Naive thymus-derived CD8-positive, alpha-beta T cell (primary cell): ENCODE results near the gene CATSPERZ. TPM values are rescaled to one million over a fixed set of nuclear protein-coding genes. Genes with fewer than 3 reads are reported as not detected.
A peak's percentile ranks its signal among the peaks of the same experiment; 100 is the strongest.

Experiments
- ATAC-seq, 2 donors: fragments of 150-1000 bp; cut with Tn5 transposase in 1 of 2; sonication (Bioruptor Pico), chemical (Tn5 transposase) in 1 of 2; 1 replicate in 1 of 2; 2 replicates in 1 of 2; pipeline ENCODE4 v1.10.0; 2021; ENCODE audit warnings: mild to moderate bottlenecking in 2 of 2, moderate library complexity in 2 of 2
- POLR2A ChIA-PET: fragments of 350-600 bp; sonication (Branson Sonifier 250); formaldehyde crosslinking; loops from one replicate; lab custom pipeline; 2021; ENCODE audit warnings: antibody characterized with exemption; lab: Charles Lee
- DNase-seq, 10 donors: peaks; one replicate each; pipeline versions ENCODE4 v3.0.0 to v3.0.0-alpha.2; 2020 to 2022
- H3K27ac Mint-ChIP-seq, 10 donors: one replicate each; pipeline ENCODE4 v1.8.0; 2020 to 2022; ENCODE audit warnings: mild to moderate bottlenecking in 10 of 10, mixed read lengths in 10 of 10, moderate library complexity in 4 of 10, inconsistent platforms in 1 of 10
- H3K27me3 Mint-ChIP-seq, 5 donors: one replicate each; pipeline ENCODE4 v1.8.0; 2021 to 2022; ENCODE audit warnings: mixed read lengths in 5 of 5
- H3K36me3 Mint-ChIP-seq, 3 donors: one replicate each; pipeline ENCODE4 v1.8.0; 2020 to 2022; ENCODE audit warnings: mixed read lengths in 3 of 3, mild to moderate bottlenecking in 2 of 3, inconsistent platforms in 1 of 3
- H3K4me1 Mint-ChIP-seq, 4 donors: one replicate each; pipeline ENCODE4 v1.8.0; 2021 to 2022; ENCODE audit warnings: mixed read lengths in 4 of 4
- H3K4me3 Mint-ChIP-seq, 10 donors: one replicate each; pipeline ENCODE4 v1.8.0; 2020 to 2022; ENCODE audit warnings: mild to moderate bottlenecking in 10 of 10, mixed read lengths in 10 of 10, moderate library complexity in 6 of 10, inconsistent platforms in 1 of 10
- H3K9me3 Mint-ChIP-seq, 9 donors: one replicate each; pipeline ENCODE4 v1.8.0; 2020 to 2022; ENCODE audit warnings: mixed read lengths in 9 of 9, mild to moderate bottlenecking in 3 of 9, inconsistent platforms in 1 of 9, moderate library complexity in 1 of 9
- polyA plus RNA-seq, 3 donors: library from polyadenylated mRNA; unstranded; fragments of 300-500 nt; fragmentation: Illumina TruSeq; gene quantifications; one replicate each; pipeline ENCODE4 v1.2.3, GENCODE V29; 2021
- total RNA-seq, 8 experiments: library from RNA in 2 of 8; stranded (reverse) in 2 of 8; gene quantifications; one replicate each; pipeline ENCODE4 v1.2.3 and lab custom pipeline; 2021 to 2026

CATSPERZ gene
- total and polyA plus RNA-seq, 5 experiments from 2014 or later = not detected

DNA sequence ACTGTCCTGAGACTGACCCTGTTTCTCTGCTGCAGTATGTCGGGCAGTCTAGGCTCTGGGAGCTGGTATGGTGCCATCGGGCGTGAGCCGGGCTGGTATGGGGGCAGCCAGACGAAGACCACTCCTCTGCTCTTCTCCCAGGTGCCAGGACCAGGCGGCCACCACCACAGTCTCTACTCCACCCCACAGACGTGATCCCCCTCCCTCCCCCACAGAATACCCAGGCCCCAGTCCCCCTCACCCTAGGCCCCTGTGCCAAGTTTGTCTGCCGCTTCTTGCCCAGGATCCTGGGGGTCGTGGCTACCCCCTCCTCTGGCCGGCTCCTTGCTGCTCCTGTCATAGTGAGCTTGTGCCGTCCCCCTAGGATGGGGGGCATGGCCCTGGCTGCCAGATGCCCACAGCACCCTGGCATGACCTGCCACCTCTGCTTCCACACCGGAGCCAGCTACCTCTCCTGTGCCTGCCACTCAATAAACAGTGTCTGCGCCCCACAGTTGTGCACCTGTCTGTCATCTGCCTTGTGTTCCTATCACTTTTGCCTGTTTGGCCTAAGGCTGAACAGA lies 11.1 kb upstream of the CATSPERZ start:
- ATAC-seq = no peak
- DNase-seq = peak in 1 of 10 donors; percentile 58
- Mint-ChIP-seq H3K27me3 (peaks cover 8 to 29% (median 17%) of the 10 kb centered on the region in 5 donors), H3K4me1 (peaks cover 5 to 26% (median 20%) of the 10 kb centered on the region in 4 donors), H3K27ac (peak overlapping the region in 2 of 10 donors; percentile 10 to 35), H3K9me3 (no peaks in the 10 kb centered on the region), H3K4me3 (peak overlapping the region in 1 of 10 donors; percentile 56), H3K36me3 (no peaks in the 10 kb centered on the region)
- POLR2A ChIA-PET = interaction anchor here (1.1 to 9.9 kb wide), 3 partner anchors 13 to 19 kb away, joined by 3 to 140 read pairs (median 5); no protein-coding TSS in a partner anchor

DNA sequence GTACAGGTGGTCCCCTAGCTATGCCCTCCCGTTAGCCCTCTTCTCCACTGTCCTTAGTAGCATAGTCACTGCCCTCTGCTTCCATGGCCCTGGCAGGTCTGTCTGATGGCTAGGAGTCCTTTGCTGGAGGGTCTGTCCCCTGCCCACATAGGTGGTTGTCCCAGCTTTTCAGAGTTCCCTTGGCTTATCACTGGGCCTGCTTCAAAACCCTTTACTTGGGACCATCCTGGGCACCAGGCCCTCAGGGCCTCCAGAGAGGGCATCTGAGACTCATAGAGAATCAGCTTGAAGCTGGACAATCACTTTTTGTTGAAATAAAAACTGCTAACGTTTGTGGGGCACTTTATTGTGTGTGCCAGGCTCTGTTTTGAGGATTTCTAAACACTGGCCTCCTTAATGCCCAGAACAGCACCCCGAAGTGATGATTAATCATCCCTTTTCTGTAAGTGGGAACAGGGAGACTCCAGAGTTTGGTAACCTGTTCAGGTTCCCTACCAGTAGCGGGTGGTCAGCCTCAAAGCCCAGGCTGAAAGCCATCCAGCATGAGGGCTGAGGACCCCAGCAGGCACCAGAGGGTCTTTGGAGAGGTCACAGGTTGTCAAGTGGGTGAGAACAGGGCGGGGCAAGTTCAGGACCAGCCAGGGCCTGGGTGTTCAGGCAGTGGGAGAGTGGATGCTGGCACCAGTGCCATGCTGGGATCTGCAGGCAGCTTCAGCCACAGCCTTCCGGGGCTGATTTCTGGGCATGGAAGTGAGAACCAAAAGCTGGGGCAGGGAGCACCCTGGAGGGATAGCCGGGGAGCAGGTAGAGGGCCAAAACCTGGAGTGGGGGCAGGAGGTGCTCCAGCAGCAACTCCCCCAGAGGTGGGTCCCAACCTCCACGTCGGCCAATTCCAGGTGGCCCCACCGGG lies 9.6 kb upstream of the CATSPERZ start:
- DNase-seq = no peak
- H3K9me3 Mint-ChIP-seq = no peaks in the 10 kb centered on the region
- H3K4me1 Mint-ChIP-seq = peaks cover 5 to 22% (median 19%) of the 10 kb centered on the region in 4 donors
- POLR2A ChIA-PET = interaction anchor here (0.6 to 9.9 kb wide), 5 partner anchors 12 to 74 kb away, joined by 3 to 140 read pairs (median 4); partner anchors contain the start of gene PPP1R14B
- peak overlapping the region; percentile 48 to 83 (median 74) for H3K4me3 Mint-ChIP-seq
- ATAC-seq = no peak
- peaks cover 15 to 45% (median 27%) of the 10 kb centered on the region in 5 donors for H3K27me3 Mint-ChIP-seq
- no peaks in the 10 kb centered on the region for H3K36me3 Mint-ChIP-seq
- H3K27ac Mint-ChIP-seq = peak overlapping the region in 3 of 10 donors; percentile 47 to 83 (median 66)

DNA sequence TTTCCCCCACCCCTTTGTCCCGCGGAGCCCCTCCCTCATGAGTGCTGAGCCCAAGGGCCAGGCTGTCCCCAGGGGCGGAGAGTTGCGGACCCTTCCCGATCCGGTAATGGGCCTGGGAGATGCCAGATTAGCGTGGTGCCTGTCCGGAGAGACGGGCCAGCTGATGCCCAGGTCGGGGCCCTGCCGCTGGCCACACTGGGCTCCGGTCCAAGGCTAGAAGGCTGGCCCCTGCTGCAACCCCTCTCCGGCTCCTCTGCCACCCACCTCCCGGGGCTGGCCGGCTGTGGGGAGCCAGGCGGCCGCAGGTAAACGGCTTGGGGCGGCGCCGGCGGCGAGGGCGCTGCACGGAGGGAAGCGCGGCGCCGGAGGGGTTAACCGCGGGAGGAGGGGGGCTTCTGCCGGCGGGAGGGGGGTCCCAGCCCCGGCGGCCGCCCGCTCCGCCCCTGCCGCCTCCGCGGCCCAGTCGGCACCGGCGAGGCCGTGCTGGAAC lies 8.9 kb upstream of the CATSPERZ start, which contains the start of gene KCNK4:
KCNK4 (plus strand) TSS at position 41 of the 490 bp plus-strand sequence. CDS start 1,717 bp downstream, outside the sequence.
- peaks cover 17 to 51% (median 34%) of the 10 kb centered on the region in 5 donors for H3K27me3 Mint-ChIP-seq
- ATAC-seq (no peak), DNase-seq (no peak)
- POLR2A ChIA-PET = interaction anchor here (9.9 kb wide), 1 partner anchor 21 kb away, joined by 140 read pairs; no protein-coding TSS in a partner anchor
- no peaks in the 10 kb centered on the region for H3K9me3 Mint-ChIP-seq
- no peaks in the 10 kb centered on the region for H3K36me3 Mint-ChIP-seq
- H3K4me3 Mint-ChIP-seq = peak within 1 kb of the TSS; percentile 48 to 83 (median 74)
- H3K27ac Mint-ChIP-seq = peak within 1 kb of the TSS in 3 of 10 donors; percentile 47 to 83 (median 66)
- peaks cover 5 to 20% (median 16%) of the 10 kb centered on the region in 4 donors for H3K4me1 Mint-ChIP-seq

DNA sequence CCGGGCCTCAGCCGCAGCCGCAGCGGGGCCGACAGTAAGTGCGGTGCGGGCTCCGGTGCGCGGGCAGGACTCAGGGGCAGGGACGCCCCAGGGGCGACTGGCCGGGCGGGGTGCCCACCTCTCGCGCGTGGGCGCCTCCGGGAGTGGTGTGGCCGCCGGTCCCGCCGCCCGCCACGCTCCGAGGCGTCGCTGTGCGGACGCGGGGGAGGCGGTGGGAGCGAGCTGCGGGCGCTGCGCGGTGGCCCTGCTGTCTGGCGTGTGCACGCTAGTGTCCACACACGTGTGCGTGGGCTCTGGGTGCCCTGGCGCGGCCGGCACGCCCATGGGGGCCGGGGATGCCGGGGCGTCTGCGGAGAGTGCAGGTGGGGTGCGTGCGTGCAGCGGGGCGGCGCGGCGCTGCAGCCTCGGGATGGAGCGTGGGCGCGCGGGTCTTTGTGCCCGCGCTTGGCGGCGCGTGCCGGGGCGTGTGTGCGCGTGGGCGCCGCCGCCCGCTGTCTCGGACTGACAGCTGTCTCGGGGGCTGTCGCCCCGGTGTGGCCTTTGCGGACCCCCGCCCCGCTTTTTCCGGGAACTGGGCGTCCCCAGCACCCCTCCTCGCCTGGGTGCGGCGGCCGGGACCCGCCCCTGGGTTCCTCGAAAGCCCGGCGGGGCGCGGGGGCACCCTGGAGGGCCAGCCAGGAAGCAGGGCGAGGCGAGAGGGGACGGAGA lies 8.3 kb upstream of the CATSPERZ start:
- peak overlapping the region in 3 of 10 donors; percentile 61 to 75 (median 75) for H3K4me3 Mint-ChIP-seq
- POLR2A ChIA-PET = no interaction called here
- peaks cover 5 to 14% (median 10%) of the 10 kb centered on the region in 4 donors for H3K4me1 Mint-ChIP-seq
- peak; percentile 75 to 78 for ATAC-seq
- H3K9me3 Mint-ChIP-seq = no peaks in the 10 kb centered on the region
- no peak overlapping the region for H3K27ac Mint-ChIP-seq
- no peaks in the 10 kb centered on the region for H3K36me3 Mint-ChIP-seq
- peaks cover 21 to 57% (median 38%) of the 10 kb centered on the region in 5 donors for H3K27me3 Mint-ChIP-seq
- peak in 2 of 10 donors; percentile 28 to 30 for DNase-seq

DNA sequence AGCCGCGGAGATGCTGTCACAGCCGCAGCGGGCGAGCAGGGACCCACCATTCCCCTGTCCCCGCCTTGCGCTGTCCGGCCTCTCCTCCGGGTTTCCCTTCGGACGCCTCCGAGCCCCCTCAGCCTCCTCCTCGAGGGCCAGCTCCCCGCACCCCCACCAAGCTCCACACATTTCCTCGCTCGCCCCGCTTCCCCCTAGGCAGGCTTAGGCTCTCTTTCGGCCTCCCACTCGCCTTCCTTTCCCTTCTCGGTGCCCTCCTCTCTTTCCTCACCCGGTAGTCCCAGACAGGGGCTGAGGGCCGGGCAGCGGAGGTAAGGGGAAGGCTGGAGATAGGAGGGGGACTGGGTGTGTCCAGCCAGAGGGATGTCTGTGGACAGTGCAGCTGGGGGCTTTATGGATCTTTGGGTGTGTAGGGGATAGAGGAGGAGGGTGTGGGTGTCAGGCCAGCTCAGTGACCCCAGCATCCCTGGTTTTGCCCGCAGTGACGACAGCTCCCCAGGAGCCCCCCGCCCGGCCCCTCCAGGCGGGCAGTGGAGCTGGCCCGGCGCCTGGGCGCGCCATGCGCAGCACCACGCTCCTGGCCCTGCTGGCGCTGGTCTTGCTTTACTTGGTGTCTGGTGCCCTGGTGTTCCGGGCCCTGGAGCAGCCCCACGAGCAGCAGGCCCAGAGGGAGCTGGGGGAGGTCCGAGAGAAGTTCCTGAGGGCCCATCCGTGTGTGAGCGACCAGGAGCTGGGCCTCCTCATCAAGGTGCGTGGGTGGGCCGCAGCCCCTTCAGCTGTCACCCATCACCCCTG lies 7.5 kb upstream of the CATSPERZ start:
- Mint-ChIP-seq H3K4me3 (peak overlapping the region; percentile 37 to 75 (median 62)), H3K36me3 (no peaks in the 10 kb centered on the region), H3K9me3 (no peaks in the 10 kb centered on the region), H3K4me1 (peaks cover 6 to 19% (median 12%) of the 10 kb centered on the region in 4 donors), H3K27ac (no peak overlapping the region), H3K27me3 (peaks cover 25 to 64% (median 43%) of the 10 kb centered on the region in 5 donors)
- POLR2A ChIA-PET = interaction anchor here (0.8 to 1.5 kb wide), 2 partner anchors 22 to 108 kb away, joined by 3 to 5 read pairs; no protein-coding TSS in a partner anchor
- DNase-seq = peak in 2 of 10 donors; percentile 18 to 59
- ATAC-seq = no peak

DNA sequence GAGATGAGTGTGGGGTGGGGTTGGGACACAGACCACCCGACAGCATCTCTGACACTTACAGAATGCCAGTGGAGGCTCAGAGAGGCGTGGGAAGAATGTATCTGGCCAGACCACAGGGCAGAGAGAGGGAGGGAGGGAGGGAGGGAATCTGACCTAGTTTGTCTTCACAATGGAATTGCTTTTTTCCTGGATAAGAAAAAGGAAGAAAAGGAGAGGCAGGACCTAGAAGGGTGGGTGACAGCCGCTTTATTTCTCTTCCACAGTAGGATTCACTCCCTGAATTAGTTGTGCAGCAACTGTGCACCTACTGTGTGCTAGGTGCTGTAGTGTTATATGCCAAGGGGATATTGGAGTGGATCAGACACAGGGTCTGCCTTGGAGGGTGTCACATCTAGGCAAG lies 5.4 kb upstream of the CATSPERZ start:
- Mint-ChIP-seq H3K4me1 (peaks cover 9 to 30% (median 22%) of the 10 kb centered on the region in 4 donors), H3K4me3 (no peak overlapping the region), H3K27me3 (peaks cover 29 to 81% (median 57%) of the 10 kb centered on the region in 5 donors), H3K27ac (no peak overlapping the region), H3K9me3 (no peaks in the 10 kb centered on the region), H3K36me3 (peaks cover 0 to 2% (median 0%) of the 10 kb centered on the region in 3 donors)
- no peak for DNase-seq
- ATAC-seq = no peak
- POLR2A ChIA-PET = interaction anchor here (0.7 kb wide), 2 partner anchors 11 to 485 kb away, joined by 3 read pairs; no protein-coding TSS in a partner anchor

DNA sequence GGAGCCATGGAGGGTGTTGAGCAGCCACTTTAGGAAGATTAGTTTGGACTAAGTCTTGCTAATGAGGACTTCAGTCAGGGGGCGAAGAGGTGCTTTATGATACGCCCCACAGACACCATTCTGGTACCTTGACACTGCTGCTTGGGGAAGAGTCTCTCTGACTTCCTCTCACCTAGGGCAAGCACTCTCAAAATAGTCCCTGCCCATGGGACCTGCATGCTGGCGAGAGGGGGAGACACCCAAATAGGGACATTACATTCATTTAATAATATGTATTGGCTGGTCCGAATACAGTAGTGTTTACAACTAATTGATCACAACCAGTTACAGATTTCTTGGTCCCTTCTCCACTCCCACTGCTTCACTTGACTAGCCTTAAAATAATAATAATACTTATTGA lies 4.4 kb upstream of the CATSPERZ start:
- POLR2A ChIA-PET = interaction anchor here (0.7 kb wide), 1 partner anchor 12 kb away, joined by 3 read pairs; no protein-coding TSS in a partner anchor
- ATAC-seq = no peak
- no peaks in the 10 kb centered on the region for H3K9me3 Mint-ChIP-seq
- H3K27ac Mint-ChIP-seq = no peak overlapping the region
- H3K4me1 Mint-ChIP-seq = peaks cover 10 to 36% (median 28%) of the 10 kb centered on the region in 4 donors
- peaks cover 0 to 2% (median 0%) of the 10 kb centered on the region in 3 donors for H3K36me3 Mint-ChIP-seq
- no peak overlapping the region for H3K4me3 Mint-ChIP-seq
- H3K27me3 Mint-ChIP-seq = peaks cover 33 to 86% (median 55%) of the 10 kb centered on the region in 5 donors
- DNase-seq = no peak

DNA sequence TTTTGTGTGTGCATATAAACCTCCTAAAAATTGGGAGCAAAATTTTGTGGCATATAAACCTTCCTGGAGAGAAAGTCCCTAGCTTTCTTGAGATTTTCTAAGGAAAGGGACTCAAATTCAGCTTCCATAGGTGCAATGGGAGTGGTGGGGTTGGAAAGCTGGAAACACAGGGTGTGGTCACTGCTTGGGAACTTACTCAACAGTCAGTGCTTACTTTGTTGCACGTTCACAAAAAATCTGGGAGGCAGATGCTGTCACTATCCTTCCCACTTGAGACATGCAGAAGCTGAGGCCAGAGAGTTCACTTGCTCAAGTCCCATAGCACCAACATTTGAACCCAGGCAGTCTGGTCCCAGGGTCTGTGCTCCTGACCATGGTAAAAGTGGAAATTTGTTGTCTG lies 3.9 kb upstream of the CATSPERZ start:
- Mint-ChIP-seq H3K9me3 (no peaks in the 10 kb centered on the region), H3K36me3 (peaks cover 0 to 2% (median 0%) of the 10 kb centered on the region in 3 donors), H3K27ac (no peak overlapping the region), H3K4me1 (peaks cover 10 to 35% (median 29%) of the 10 kb centered on the region in 4 donors), H3K4me3 (no peak overlapping the region), H3K27me3 (peaks cover 35 to 85% (median 56%) of the 10 kb centered on the region in 5 donors)
- POLR2A ChIA-PET = interaction anchor here (1.0 kb wide), 1 partner anchor 27 kb away, joined by 3 read pairs; no protein-coding TSS in a partner anchor
- DNase-seq = no peak
- ATAC-seq = no peak

DNA sequence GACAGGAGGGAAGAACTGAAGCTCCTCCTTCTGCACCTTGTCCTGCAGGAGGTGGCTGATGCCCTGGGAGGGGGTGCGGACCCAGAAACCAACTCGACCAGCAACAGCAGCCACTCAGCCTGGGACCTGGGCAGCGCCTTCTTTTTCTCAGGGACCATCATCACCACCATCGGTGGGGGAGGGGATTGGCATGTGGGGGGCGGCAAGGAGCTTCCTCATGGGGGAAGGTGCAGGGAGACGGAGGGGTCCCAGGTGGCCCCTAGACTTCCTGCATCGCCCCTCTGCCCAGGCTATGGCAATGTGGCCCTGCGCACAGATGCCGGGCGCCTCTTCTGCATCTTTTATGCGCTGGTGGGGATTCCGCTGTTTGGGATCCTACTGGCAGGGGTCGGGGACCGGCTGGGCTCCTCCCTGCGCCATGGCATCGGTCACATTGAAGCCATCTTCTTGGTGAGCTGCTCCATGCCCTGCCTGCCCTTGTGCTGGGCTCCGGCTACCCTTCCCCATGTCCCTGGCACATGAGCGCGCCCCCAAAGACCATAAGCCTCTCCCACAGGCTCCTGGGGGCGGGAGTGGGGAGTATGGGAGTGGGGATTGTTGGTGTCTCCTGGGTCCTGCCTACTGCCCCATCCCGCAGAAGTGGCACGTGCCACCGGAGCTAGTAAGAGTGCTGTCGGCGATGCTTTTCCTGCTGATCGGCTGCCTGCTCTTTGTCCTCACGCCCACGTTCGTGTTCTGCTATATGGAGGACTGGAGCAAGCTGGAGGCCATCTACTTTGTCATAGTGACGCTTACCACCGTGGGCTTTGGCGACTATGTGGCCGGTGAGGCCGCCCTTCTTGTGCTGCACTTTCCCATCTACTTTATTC lies 3.1 kb upstream of the CATSPERZ start:
- POLR2A ChIA-PET = interaction anchor here (0.7 to 1.2 kb wide), 4 partner anchors 25 to 71 kb away, joined by 3 to 5 read pairs (median 4); partner anchors contain the start of genes NUDT22 and TRPT1
- peaks cover 37 to 85% (median 60%) of the 10 kb centered on the region in 5 donors for H3K27me3 Mint-ChIP-seq
- H3K4me3 Mint-ChIP-seq = no peak overlapping the region
- peaks cover 0 to 2% (median 0%) of the 10 kb centered on the region in 3 donors for H3K36me3 Mint-ChIP-seq
- ATAC-seq (no peak), DNase-seq (peak in 1 of 10 donors; percentile 45)
- peaks cover 10 to 36% (median 33%) of the 10 kb centered on the region in 4 donors for H3K4me1 Mint-ChIP-seq
- no peaks in the 10 kb centered on the region for H3K9me3 Mint-ChIP-seq
- no peak overlapping the region for H3K27ac Mint-ChIP-seq
